Neuron (in vitro differentiated cells): ENCODE data around the gene USP53.

Source experiments
- H2AFZ ChIP-seq: one replicate; pipeline ENCODE4 v1.6.1; 2013; ENCODE audit warnings: low read depth, mild to moderate bottlenecking, inconsistent platforms, low read length, moderate library complexity
- H3K27me3 ChIP-seq: one replicate; pipeline ENCODE4 v1.6.1; 2013; ENCODE audit warnings: low read length; ENCODE audit not compliant: insufficient read depth
- H3K36me3 ChIP-seq: one replicate; pipeline ENCODE4 v1.6.1; 2013; ENCODE audit warnings: low read length; ENCODE audit not compliant: insufficient read depth
- H3K4me1 ChIP-seq: one replicate; pipeline ENCODE4 v1.6.1; 2013; ENCODE audit warnings: low read length; ENCODE audit not compliant: insufficient read depth
- H3K4me3 ChIP-seq: 2 replicates; pipeline ENCODE4 v1.5.1; 2013; ENCODE audit warnings: mild to moderate bottlenecking, low read length, moderate library complexity
- H3K9me3 ChIP-seq: one replicate; pipeline ENCODE4 v1.6.1; 2013; ENCODE audit warnings: low read length

Gene USP53

DNA sequence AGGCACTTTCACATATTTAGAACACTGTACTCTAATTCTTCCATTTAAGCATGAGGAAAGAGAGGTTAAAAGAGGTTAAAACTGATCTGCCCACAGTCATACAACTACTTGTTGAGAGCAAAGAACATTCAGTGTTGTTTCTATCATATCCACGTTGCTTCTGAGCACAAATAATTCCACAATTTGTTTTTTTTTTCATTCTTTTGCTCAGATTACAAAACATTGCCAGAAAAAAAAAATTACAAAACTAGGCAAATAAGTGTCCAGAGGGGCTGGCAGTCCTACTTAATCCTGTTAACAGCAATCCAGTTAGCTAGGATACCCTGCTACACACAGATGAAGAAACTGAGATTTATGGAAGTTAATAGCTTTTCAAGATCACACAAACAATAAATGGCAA is 6.3 kb upstream of the USP53 start:
- H3K4me3 ChIP-seq = no peak overlapping the region
- no peaks in the 10 kb centered on the region for H3K36me3 ChIP-seq
- H3K27me3 ChIP-seq = no peaks in the 10 kb centered on the region
- H3K4me1 ChIP-seq = no peaks in the 10 kb centered on the region
- no peak overlapping the region for H2AFZ ChIP-seq
- H3K9me3 ChIP-seq = no peaks in the 10 kb centered on the region

DNA sequence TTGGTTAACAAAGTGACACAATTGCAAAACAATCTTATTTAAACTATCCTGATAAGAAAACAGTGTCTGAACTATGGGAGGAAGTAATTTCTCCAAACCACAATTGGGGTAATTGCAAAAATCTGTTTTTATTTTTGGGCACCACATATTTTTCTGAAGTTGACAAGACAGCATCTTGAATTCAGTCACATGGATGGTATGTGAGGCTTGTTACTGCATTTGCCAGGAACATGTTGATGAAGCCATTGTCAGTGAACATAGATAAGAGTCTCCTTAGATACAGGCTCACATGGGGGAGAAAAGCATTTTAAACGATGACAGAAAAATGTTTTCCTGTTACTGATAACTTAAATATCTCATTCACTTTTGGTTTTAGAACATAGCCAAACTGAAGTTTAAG is 5.5 kb upstream of the USP53 start:
- Histone ChIP-seq H3K36me3 (no peaks in the 10 kb centered on the region), H3K27me3 (no peaks in the 10 kb centered on the region), H3K4me1 (no peaks in the 10 kb centered on the region), H3K4me3 (no peak overlapping the region), H2AFZ (no peak overlapping the region), H3K9me3 (no peaks in the 10 kb centered on the region)

DNA sequence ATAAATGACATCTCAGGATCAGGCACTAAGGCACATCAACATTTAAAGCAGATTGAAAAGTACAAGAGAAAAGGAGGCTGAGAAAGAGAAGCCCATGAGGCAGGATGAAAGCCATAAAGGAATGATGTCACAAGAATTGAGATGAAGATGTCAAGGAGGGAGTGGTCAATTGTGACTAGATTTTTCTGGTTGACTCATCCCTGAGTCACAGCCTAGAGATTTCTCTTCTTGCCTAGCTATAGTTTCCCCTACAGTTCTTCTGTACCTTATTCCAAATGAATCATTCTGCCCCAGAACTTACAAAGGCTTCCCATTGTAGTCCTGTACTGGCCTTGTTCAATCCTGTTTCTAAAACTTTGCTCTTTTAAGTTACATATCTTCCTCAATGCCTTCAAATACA is 3.4 kb upstream of the USP53 start:
- Histone ChIP-seq H3K4me3 (no peak overlapping the region), H3K36me3 (no peaks in the 10 kb centered on the region), H3K9me3 (no peaks in the 10 kb centered on the region), H3K4me1 (peaks cover 3% of the 10 kb centered on the region), H3K27me3 (no peaks in the 10 kb centered on the region), H2AFZ (no peak overlapping the region)

DNA sequence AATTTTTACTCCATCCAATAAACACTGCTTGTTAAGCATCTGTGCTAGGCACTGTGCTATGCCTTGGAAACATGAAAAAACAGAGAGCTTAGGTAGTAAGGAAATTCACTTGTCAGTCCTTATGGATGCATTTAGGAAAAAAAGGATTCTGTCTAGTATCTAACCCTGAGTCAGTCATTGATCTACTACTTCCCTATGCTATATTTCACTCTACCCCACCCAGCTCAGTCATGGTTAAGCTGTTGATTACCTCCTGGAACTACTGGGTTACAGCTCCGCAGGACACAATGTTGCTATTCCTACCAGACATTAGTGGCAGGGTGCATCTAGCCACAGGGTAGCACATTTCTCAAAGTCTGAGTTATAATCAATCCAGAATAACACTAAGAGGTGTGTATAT is 2.9 kb upstream of the USP53 start:
- Histone ChIP-seq H3K36me3 (no peaks in the 10 kb centered on the region), H3K27me3 (no peaks in the 10 kb centered on the region), H3K4me3 (no peak overlapping the region), H2AFZ (no peak overlapping the region), H3K4me1 (peaks cover 3% of the 10 kb centered on the region), H3K9me3 (no peaks in the 10 kb centered on the region)

DNA sequence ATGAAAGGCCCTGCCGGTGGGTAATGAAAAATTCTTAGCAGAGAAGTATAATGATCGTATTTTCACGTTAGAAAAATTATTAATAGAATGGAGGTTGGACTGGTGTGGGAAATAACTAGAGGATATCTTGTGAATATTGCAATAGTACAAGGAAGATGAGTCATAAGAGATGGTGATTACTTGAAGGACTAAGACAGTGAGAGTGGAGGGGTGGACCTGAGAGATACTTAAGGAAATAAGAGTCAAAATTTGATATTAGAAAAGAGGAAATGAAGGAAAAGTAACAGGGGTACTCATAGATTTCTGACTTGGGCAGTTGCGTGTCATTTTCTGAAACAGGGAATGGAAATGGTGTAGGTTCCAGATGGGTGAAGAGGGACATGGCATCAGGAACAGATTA is 1.7 kb upstream of the USP53 start:
- Histone ChIP-seq H2AFZ (no peak overlapping the region), H3K9me3 (no peaks in the 10 kb centered on the region), H3K4me3 (no peak overlapping the region), H3K36me3 (no peaks in the 10 kb centered on the region), H3K27me3 (no peaks in the 10 kb centered on the region), H3K4me1 (peaks cover 3% of the 10 kb centered on the region)

DNA sequence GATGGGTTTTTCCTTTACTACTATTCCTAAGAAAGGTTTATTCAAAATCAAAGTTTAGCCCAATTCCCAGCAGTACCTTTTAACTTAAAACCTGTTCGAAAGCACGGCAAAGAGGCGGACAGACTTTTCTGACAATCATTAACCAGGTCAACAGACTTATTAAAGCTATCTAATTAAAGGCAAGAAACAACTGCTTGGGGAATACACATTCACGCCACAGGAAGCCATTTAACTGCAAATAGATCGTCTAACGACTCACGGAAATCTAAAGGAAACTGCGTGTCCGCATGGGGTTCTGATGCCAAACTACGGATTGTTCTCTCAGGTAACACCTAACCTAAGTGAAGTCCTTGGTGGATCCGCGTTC is 663 bp upstream of the USP53 start:
- Histone ChIP-seq H2AFZ (peak overlapping the region; percentile 92), H3K4me3 (peak overlapping the region; percentile 54), H3K9me3 (no peaks in the 10 kb centered on the region), H3K36me3 (no peaks in the 10 kb centered on the region), H3K27me3 (no peaks in the 10 kb centered on the region), H3K4me1 (peaks cover 3% of the 10 kb centered on the region)

DNA sequence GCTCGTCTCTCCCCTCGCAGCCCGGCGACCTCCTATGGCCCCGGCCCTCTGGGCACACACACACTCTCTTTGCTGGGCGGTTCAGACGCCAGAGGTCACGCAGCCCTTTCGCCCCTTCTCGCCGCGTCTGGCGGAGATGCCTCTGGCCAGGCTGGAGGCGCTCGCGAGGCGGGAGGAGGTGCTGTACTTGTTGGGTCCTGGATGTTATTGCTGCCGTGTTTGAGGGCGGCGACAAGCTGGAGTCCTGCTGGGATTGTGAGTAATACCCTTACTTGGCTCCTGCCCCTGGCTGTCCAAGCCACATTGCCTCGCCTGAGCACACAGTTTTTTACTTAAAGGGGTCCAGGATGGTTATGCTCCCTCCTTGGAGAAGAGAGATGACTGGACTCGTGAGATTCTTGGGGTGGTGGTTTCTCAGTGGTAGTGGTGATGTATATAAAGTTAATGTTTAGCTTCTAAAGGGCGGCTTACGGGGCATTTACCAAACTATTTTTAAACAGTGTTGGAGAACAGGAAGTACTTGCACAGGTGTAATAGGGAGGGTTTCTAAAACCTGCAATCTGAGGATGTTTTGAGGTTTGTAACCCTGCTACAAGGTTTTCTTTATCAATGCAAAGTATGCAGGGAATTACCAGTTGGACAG is 572 bp downstream of the USP53 start:
- Histone ChIP-seq H2AFZ (peak overlapping the region; percentile 92), H3K9me3 (no peaks in the 10 kb centered on the region), H3K27me3 (no peaks in the 10 kb centered on the region), H3K4me3 (peak overlapping the region; percentile 54), H3K4me1 (peaks cover 3% of the 10 kb centered on the region), H3K36me3 (no peaks in the 10 kb centered on the region)

DNA sequence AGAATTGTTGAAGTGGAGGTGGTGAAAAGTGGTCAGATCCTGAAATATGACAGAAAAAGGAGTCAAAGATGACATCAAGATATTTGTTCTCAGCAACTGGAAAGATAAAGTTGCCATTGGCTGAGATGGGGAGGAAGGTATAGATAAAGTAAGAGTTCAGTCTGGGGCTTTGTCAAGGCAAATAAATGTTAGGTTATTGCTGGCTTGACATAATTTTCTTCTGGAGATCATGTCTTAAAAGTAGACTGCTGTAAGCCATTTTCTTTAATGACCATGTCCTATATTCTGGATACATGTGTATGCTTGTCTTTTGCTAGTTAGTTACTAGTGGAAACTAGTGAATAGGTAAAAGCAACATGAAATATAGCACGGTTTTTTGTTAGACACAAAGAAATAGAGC is 5.6 kb downstream of the USP53 start:
- H3K4me3 ChIP-seq = no peak overlapping the region
- no peaks in the 10 kb centered on the region for H3K27me3 ChIP-seq
- no peaks in the 10 kb centered on the region for H3K9me3 ChIP-seq
- H3K36me3 ChIP-seq = no peaks in the 10 kb centered on the region
- H3K4me1 ChIP-seq = peaks cover 3% of the 10 kb centered on the region
- no peak overlapping the region for H2AFZ ChIP-seq

DNA sequence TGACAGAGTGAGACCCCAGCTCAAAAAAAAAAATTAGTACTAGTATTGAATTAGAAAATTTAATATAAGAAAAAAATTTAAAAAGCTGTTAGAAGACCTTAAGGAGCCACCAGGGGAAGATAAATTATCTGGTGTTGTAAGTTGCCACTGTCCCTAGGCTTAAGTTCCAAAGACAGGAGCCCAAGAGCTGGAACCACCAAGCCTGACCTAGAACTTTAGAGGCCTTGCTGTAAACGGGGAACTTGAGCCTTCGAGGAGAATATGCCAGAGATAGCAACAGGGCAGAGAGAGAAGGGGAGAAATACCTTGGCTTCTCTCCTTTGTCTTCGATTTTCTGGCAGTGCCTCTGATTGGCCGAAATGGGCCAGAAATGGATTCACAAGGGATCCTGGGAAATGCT is 8.9 kb downstream of the USP53 start:
- H2AFZ ChIP-seq = no peak overlapping the region

DNA sequence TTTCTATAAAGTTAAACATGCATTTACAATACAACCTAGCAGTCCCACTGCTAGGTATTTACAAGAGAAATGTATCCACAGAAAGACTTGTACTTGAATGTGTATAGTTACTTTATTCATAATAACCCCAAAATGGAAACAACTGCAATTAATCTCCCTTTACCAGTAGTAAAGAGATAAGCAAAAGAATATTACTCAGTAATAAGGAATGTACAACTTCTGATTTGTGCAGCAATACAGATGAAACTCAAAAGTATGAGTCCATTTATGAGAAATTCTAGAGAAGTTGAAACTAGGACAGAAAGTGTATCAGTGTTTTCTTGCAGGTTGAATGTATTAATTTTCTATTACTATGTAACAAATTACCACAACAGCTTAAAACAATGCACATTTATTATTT is 15.2 kb downstream of the USP53 start:
- Histone ChIP-seq H2AFZ (no peak overlapping the region), H3K27me3 (no peaks in the 10 kb centered on the region), H3K4me3 (no peak overlapping the region), H3K36me3 (no peaks in the 10 kb centered on the region), H3K4me1 (no peaks in the 10 kb centered on the region), H3K9me3 (no peaks in the 10 kb centered on the region)

More for the DNA sequence above, 8.9 kb downstream of the USP53 start:
- Histone ChIP-seq H3K4me1 (no peaks in the 10 kb centered on the region), H3K9me3 (no peaks in the 10 kb centered on the region), H3K27me3 (no peaks in the 10 kb centered on the region), H3K4me3 (no peak overlapping the region), H3K36me3 (no peaks in the 10 kb centered on the region)

DNA sequence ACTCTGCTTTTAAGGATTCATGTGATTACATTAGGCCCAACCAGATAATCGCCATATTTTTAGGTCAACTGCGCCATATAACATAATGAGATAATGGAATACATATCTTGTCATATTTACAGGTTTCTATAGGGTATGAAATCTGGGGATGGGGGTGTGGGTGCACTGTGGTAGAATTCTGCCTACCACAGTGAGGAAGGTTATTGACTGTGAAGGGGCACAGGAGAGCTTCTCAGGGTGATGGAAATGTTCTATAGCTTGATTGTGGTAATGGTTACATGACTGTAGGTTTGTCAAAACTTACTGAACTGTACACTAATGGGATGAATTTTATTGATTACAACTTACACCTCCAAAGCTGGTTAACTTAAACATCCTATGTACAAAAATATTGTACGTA is 15.9 kb downstream of the USP53 start:
- Histone ChIP-seq H3K4me3 (no peak overlapping the region), H3K36me3 (no peaks in the 10 kb centered on the region)

DNA sequence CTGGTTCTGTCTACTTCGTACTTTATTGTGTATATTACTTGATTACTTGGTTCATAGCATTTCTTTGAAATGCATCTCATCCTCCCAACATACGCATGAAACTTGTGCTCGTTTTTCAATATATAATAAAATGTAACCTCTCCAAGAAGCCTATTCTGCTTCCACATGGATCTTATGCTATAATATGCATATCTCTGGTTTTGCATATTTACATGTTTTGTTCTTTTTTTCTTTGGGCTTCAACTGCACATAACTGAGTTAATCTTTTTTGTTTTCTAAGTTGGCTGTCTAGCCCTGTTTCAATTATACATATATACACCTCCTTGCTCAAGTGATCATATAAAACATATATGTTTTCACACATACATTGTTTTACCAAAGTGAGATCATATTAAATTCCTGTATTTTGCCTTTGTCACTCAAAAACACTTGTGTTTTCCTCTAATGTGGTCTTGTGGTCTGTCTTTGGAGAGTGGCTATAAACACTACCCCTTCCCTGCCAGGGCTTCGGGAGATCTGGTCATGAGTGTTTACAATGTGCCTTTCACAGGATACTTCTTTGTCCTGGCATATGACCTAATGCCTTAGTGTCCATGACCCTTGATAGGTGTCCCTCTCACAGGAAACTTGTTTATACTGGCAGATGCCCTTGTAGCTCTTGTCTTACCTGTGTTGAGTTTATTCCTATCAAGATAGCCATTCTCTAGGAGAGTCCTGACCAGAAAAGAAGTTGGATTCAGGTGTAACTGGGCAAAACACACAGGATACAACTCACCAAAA is 17.6 kb downstream of the USP53 start:
- Histone ChIP-seq H3K4me3 (no peak overlapping the region), H3K27me3 (no peaks in the 10 kb centered on the region), H3K36me3 (no peaks in the 10 kb centered on the region), H3K9me3 (no peaks in the 10 kb centered on the region), H3K4me1 (no peaks in the 10 kb centered on the region), H2AFZ (no peak overlapping the region)

More for the DNA sequence above, 15.9 kb downstream of the USP53 start:
- no peaks in the 10 kb centered on the region for H3K9me3 ChIP-seq
- no peak overlapping the region for H2AFZ ChIP-seq
- H3K27me3 ChIP-seq = no peaks in the 10 kb centered on the region
- H3K4me1 ChIP-seq = no peaks in the 10 kb centered on the region

DNA sequence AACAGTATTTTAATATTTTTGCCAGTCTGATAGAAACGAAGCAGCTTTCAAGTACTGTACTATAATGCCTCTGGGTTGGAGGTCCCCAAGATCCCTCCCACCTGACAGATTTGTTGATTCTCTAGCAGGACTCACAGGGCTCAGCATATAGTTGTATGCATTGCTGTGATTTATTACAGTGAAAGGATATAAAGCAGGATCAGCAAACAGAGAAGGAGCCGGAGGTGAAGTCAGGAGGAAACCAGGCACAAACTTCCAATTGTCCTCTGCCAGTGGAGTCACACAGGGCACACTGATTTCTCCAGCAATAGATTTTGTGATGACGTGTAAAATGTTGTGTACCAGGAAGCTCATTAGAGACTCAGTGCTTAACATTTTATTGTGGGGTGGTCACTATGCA is 19.0 kb downstream of the USP53 start:
- Histone ChIP-seq H2AFZ (no peak overlapping the region), H3K4me3 (no peak overlapping the region), H3K36me3 (no peaks in the 10 kb centered on the region), H3K27me3 (no peaks in the 10 kb centered on the region), H3K4me1 (no peaks in the 10 kb centered on the region), H3K9me3 (no peaks in the 10 kb centered on the region)

DNA sequence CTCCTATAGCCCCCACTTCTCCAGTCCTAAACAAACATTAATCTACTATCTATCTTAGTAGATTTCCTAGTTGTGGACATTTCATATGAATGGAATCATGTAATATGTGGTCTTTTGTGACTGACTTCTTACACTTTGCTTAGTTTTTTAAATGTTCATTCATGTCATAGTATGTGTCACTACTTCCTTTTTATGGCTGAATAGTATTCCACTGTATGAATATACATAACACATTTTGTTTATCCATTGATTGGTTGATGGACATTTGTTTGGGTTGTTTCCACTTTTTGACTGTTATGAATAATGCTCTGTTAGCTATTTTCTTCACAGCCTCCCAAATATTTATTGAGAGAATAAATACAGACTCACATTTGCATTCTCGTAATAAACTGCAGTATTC is 19.8 kb downstream of the USP53 start:
- Histone ChIP-seq H3K27me3 (no peaks in the 10 kb centered on the region), H3K36me3 (no peaks in the 10 kb centered on the region), H3K4me3 (no peak overlapping the region), H2AFZ (no peak overlapping the region), H3K4me1 (no peaks in the 10 kb centered on the region), H3K9me3 (no peaks in the 10 kb centered on the region)
